Upper lobe of left lung (tissue), 6 donors: ENCODE results near the gene CCDC69. TPM values are rescaled to one million over a fixed set of nuclear protein-coding genes. Genes with fewer than 3 reads are reported as not detected.

Source experiments
- ATAC-seq, 2 donors: fragments of 200-7000 bp; cut with Tn5 transposase; one replicate each; pipeline ENCODE4 v1.9.1; 2022; ENCODE audit warnings: mild to moderate bottlenecking in 2 of 2, moderate library complexity in 2 of 2; ENCODE audit not compliant: low FRiP score in 2 of 2
- DNase-seq, 2 donors: peaks; one replicate each; pipeline ENCODE4 v3.0.0-alpha.2; 2019 to 2020
- H3K27ac ChIP-seq, 4 donors: fragments of 200-600 bp; sonication (generic); one replicate each; pipeline ENCODE4 v1.5.1; 2016 to 2019
- H3K27me3 ChIP-seq, 4 donors: fragments of 200-600 bp; sonication (generic); one replicate each; pipeline ENCODE4 v1.5.1; 2017 to 2019
- H3K36me3 ChIP-seq, 4 donors: fragments of 200-600 bp; sonication (generic); one replicate each; pipeline ENCODE4 v1.5.1; 2016 to 2019
- H3K4me1 ChIP-seq, 4 donors: fragments of 200-600 bp; sonication (generic); one replicate each; pipeline ENCODE4 v1.5.1; 2018 to 2019
- H3K4me3 ChIP-seq, 4 donors: fragments of 200-600 bp; sonication (generic); one replicate each; pipeline ENCODE4 v1.5.1; 2017 to 2019; ENCODE audit warnings: mild to moderate bottlenecking in 2 of 4, moderate library complexity in 1 of 4
- H3K9me3 ChIP-seq, 4 donors: fragments of 200-600 bp; sonication (generic); one replicate each; pipeline ENCODE4 v1.5.1; 2018 to 2019
- EP300 ChIP-seq, 4 donors: sonication (generic); formaldehyde crosslinking; IDR thresholded peaks; one replicate each; pipeline ENCODE4 v1.5.1; 2017; ENCODE audit warnings: antibody characterized with exemption in 4 of 4, control low read depth in 2 of 4
- POLR2A ChIP-seq, 4 donors: fragments of 450-650 bp; IDR thresholded peaks; one replicate each; pipeline ENCODE4 v1.5.1; 2016 to 2017; ENCODE audit warnings: antibody characterized with exemption in 4 of 4, mild to moderate bottlenecking in 2 of 4
- POLR2AphosphoS5 ChIP-seq, 2 donors: sonication (generic); formaldehyde crosslinking; IDR thresholded peaks; one replicate each; pipeline ENCODE4 v1.5.1; 2017; ENCODE audit warnings: antibody characterized with exemption in 2 of 2
- WGBS, 2 donors: methylation state at CpG; one replicate each; pipeline ENCODE4 v1.1.5; 2017 to 2018; 5-methylcytosine and 5-hydroxymethylcytosine counted together
- total RNA-seq, 6 donors: library from RNA; depleted of rRNA in 4 of 6; stranded (reverse); fragments of >200 nt in 4 of 6; gene quantifications; one replicate each; pipeline versions ENCODE4 v1.1.0 to v1.2.1, GENCODE V29; 2016 to 2021
- TF ChIP-seq, protein P1 (sequence below), 6 experiments: fragments of 450-650 bp in 4 of 6; fragments of 200-600 bp in 2 of 6; sonication (generic) in 2 of 6; IDR thresholded peaks; one replicate each; pipeline ENCODE4 v1.5.1; 2016 to 2019; ENCODE audit warnings: antibody characterized with exemption in 6 of 6
- donor health status: DM: no; HTN: no; CAD: no; lungs with moderate emphysema.
- donor health status: DM: no; HTN: yes; CAD: no; lungs with severe emphysema.

The CCDC69 gene
- total RNA-seq, 6 donors from 2014 or later: 61.0 to 119 (median 92.6) TPM

DNA sequence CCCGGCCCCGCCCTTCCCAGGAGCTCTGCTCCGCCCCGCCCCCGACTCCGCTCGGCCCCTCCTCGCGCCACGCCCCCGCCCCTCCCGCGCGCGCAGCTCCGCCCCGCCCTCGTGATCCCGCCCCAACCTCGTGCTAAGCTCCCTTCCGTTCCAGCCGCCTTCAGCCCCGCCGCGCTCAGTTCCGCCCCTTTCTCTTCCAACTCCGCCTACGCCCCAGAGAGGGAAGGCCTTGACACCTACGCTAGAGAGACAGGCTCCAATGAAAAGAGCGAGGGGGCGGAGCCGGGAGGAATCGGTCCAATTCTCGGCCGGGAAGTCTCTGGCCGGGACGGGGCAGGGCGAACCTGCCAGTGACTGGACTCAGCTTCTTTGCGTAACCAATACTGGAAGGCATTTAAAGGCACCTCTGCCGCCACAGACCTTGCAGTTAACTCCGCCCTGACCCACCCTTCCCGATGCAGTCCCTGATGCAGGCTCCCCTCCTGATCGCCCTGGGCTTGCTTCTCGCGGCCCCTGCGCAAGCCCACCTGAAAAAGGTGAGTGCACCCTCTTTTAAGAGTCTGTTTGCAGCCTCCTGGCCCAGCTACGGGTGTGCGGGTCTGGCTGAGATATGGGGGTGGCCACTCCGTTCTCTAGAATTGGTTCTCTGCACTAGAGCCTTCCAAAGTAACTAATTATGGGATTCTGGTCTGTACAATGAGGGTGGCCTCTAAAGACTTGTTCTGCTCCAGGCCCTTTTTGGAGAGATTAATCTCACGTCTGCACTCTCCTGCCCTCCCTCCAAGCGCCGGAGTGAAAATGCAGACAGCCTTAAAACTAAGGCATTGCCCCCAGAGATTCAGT is 29.1 kb upstream of the CCDC69 start, which contains the start of gene GM2A:
Gene GM2A (plus strand): TSS at position 424 of the 843 bp plus-strand sequence. CDS start 32 bp downstream, at position 456.
- H3K4me1 ChIP-seq: peaks cover 8 to 39% (median 22%) of the 10 kb centered on the region in 4 donors
- 0% methylated on average over 11 to 36 of the region's 52 CpGs for WGBS, 2 donors
- ATAC-seq (peak; percentile 97 to 98), DNase-seq (peak; percentile 99 to 100)
- no peaks in the 10 kb centered on the region for H3K27me3 ChIP-seq
- TF ChIP-seq POLR2AphosphoS5 (IDR thresholded peaks at IDR 0.05) (peak; percentile 76 to 98), POLR2A (IDR thresholded peaks at IDR 0.05) (peak in 2 of 4 donors; percentile 90 to 93), EP300 (IDR thresholded peaks at IDR 0.05) (peak in 1 of 4 donors; percentile 71)
- TF ChIP-seq, protein P1, sequence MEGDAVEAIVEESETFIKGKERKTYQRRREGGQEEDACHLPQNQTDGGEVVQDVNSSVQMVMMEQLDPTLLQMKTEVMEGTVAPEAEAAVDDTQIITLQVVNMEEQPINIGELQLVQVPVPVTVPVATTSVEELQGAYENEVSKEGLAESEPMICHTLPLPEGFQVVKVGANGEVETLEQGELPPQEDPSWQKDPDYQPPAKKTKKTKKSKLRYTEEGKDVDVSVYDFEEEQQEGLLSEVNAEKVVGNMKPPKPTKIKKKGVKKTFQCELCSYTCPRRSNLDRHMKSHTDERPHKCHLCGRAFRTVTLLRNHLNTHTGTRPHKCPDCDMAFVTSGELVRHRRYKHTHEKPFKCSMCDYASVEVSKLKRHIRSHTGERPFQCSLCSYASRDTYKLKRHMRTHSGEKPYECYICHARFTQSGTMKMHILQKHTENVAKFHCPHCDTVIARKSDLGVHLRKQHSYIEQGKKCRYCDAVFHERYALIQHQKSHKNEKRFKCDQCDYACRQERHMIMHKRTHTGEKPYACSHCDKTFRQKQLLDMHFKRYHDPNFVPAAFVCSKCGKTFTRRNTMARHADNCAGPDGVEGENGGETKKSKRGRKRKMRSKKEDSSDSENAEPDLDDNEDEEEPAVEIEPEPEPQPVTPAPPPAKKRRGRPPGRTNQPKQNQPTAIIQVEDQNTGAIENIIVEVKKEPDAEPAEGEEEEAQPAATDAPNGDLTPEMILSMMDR (IDR thresholded peaks at IDR 0.05): peak in 1 of 6 experiments; percentile 15
- peak within 1 kb of the TSS; percentile 71 to 92 (median 82) for H3K27ac ChIP-seq
- H3K9me3 ChIP-seq: no peaks in the 10 kb centered on the region
- peak within 1 kb of the TSS; percentile 65 to 83 (median 72) for H3K4me3 ChIP-seq
- no peaks in the 10 kb centered on the region for H3K36me3 ChIP-seq

DNA sequence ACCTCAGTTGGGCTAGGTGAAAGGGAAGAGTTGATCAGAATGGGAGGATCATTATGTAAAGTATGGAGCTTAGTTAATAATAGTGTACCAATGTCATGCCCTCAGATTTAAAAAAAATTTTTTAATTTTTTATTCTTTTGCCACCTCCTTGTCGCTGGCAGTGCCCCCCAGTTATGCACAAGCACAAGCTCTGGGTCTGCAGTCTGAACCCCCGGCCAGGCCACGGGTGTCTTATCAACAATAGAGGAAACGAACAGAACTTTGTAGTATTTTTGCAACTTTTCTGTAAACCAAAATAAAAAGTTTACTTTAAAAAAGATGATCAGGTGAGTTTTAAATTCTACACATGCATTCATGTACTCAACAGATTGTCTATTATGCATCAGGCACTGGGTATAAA is 27.7 kb upstream of the CCDC69 start:
- Histone ChIP-seq H3K27ac (no peak overlapping the region), H3K4me3 (no peak overlapping the region), H3K4me1 (peaks cover 8 to 33% (median 17%) of the 10 kb centered on the region in 4 donors), H3K27me3 (no peaks in the 10 kb centered on the region), H3K9me3 (no peaks in the 10 kb centered on the region), H3K36me3 (no peaks in the 10 kb centered on the region)
- no peak for ATAC-seq
- TF ChIP-seq POLR2A (IDR thresholded peaks at IDR 0.05): no peak
- no peak for DNase-seq
- WGBS, 2 donors: 86 to 90% methylated on average over 4 of the region's 4 CpGs

- H3K4me1 ChIP-seq: peaks cover 8 to 32% (median 17%) of the 10 kb centered on the region in 4 donors
- ATAC-seq (no peak), DNase-seq (peak in 1 of 2 donors; percentile 26)
- TF ChIP-seq POLR2AphosphoS5 (IDR thresholded peaks at IDR 0.05): no peak
- peak in 1 of 4 donors; percentile 16 for TF ChIP-seq POLR2A (IDR thresholded peaks at IDR 0.05)
- no peak for TF ChIP-seq EP300 (IDR thresholded peaks at IDR 0.05)
- peak overlapping the region in 1 of 4 donors; percentile 0 for H3K27ac ChIP-seq
- no peaks in the 10 kb centered on the region for H3K9me3 ChIP-seq
- WGBS, 2 donors: 81 to 83% methylated on average over 5 of the region's 5 CpGs
- H3K36me3 ChIP-seq: no peaks in the 10 kb centered on the region
- no peaks in the 10 kb centered on the region for H3K27me3 ChIP-seq
- H3K4me3 ChIP-seq: no peak overlapping the region
These were observed 27.2 kb upstream of the CCDC69 start for GRCh38 chr5:151251001-151251551.

DNA sequence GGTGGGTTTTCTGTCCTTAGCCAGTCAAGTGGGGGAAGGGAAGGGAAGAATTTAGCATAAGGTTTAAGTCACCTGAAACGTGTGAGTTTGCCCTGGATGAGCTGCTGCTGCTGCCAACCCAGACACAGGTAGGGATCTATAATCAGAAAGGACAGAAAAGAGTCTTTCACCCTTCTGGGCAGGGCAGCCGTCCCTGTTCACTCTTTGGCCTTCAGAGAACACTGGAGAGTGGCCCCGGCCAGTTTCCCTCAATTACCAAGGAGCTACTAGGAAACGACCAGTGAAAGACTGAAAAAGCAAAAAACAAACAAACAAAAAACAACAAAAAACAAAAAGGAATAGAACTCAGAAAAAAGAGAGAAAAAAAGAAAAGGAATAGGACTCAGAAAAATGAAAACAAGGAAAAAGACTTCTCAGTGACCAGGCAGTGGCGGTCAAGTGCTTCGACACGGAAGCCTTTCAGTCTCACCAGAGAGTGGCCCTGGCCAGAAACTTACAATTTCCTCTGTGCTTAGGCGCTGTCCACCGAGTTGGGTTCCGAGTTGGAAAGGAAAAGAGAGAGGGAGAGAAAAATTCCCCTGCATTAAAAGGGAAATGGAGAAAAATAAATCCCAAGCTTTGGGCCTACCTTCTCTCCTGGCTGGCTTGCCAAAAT is 26.6 kb upstream of the CCDC69 start:
- 93 to 94% methylated on average over 10 of the region's 10 CpGs for WGBS, 2 donors
- H3K27ac ChIP-seq: no peak overlapping the region
- H3K36me3 ChIP-seq: no peaks in the 10 kb centered on the region
- ATAC-seq (no peak), DNase-seq (no peak)
- no peaks in the 10 kb centered on the region for H3K9me3 ChIP-seq
- H3K4me3 ChIP-seq: no peak overlapping the region
- no peaks in the 10 kb centered on the region for H3K27me3 ChIP-seq
- peaks cover 8 to 26% (median 15%) of the 10 kb centered on the region in 4 donors for H3K4me1 ChIP-seq
- no peak for TF ChIP-seq POLR2A (IDR thresholded peaks at IDR 0.05)
- no peak for TF ChIP-seq POLR2AphosphoS5 (IDR thresholded peaks at IDR 0.05)
- TF ChIP-seq EP300 (IDR thresholded peaks at IDR 0.05): no peak
- TF ChIP-seq, protein P1 (IDR thresholded peaks at IDR 0.05): no peak

DNA sequence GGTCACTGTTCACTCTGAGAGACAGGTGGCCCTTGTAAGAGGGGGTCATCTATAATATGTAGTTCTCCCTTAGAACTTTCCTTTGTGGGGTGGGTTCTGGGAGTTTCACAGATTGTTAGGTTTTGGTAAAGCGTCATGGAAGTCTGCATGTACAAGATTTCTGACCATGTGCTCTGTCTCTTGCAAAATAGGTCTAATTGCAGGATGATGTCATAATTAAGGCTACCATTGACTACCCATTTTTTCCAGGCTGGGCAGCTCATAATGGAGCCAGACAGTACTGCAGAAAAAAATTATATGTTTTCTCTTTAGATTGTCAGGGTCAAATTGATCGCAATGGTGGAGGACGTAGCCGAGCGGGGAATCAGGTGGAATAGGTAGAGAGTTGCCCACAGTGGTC is 25.4 kb upstream of the CCDC69 start:
- ATAC-seq (no peak), DNase-seq (no peak)
- Histone ChIP-seq H3K27me3 (no peaks in the 10 kb centered on the region), H3K4me1 (peaks cover 8 to 16% (median 10%) of the 10 kb centered on the region in 4 donors), H3K4me3 (no peak overlapping the region), H3K27ac (no peak overlapping the region), H3K9me3 (no peaks in the 10 kb centered on the region), H3K36me3 (no peaks in the 10 kb centered on the region)
- TF ChIP-seq POLR2AphosphoS5 (IDR thresholded peaks at IDR 0.05) (no peak), EP300 (IDR thresholded peaks at IDR 0.05) (no peak), POLR2A (IDR thresholded peaks at IDR 0.05) (no peak)
- TF ChIP-seq, protein P1 (IDR thresholded peaks at IDR 0.05): no peak
- WGBS, 2 donors: 77 to 89% methylated on average over 5 of the region's 5 CpGs
